D341Med (cell line): ENCODE results near the gene PIK3R5.
"Not testable (repeated sequence)": the region's sequence is repeated elsewhere in the genome, so short reads cannot be mapped to it uniquely, and the experiment has no call there.

ENCODE experiments used
- DNase-seq: peaks from one replicate; pipeline ENCODE4 v3.0.0; 2012; ENCODE audit warnings: low spot score

The PIK3R5 gene

GRCh38 chr17:8965394-8966168 is at the start of gene PIK3R5:
Gene PIK3R5 (minus strand): TSS chr17:8965707. CDS start chr17:8911494, 54,213 bp downstream.
- peak; percentile 38 for DNase-seq

- DNase-seq, result no peak
Measured at GRCh38 chr17:9011001-9011400, 45.5 kb upstream of the PIK3R5 start.

GRCh38 chr17:9009737-9010136 is 44.2 kb upstream of the PIK3R5 start:
- DNase-seq, result no peak

- no peak for DNase-seq
Measured at GRCh38 chr17:9009096-9009495, 43.6 kb upstream of the PIK3R5 start.

- DNase-seq, result no peak
Measured at GRCh38 chr17:9007052-9007714, 41.7 kb upstream of the PIK3R5 start.

- no peak for DNase-seq
Measured at GRCh38 chr17:9006175-9006767, 40.8 kb upstream of the PIK3R5 start.

- DNase-seq, result no peak
Measured at GRCh38 chr17:9004961-9005285, 39.4 kb upstream of the PIK3R5 start.

GRCh38 chr17:9004132-9004960 is 38.8 kb upstream of the PIK3R5 start:
- DNase-seq, result no peak

- peak; percentile 43 for DNase-seq
Measured at GRCh38 chr17:9003355-9004131, 38.0 kb upstream of the PIK3R5 start.

GRCh38 chr17:9002606-9003354 is 37.3 kb upstream of the PIK3R5 start:
- peak; percentile 71 for DNase-seq

- no peak for DNase-seq
Measured at GRCh38 chr17:9002227-9002605, 36.7 kb upstream of the PIK3R5 start.

- no peak for DNase-seq
Measured at GRCh38 chr17:9001559-9001958, 36.1 kb upstream of the PIK3R5 start.

- DNase-seq, result peak; percentile 59
Measured at GRCh38 chr17:8997994-8998628, 32.6 kb upstream of the PIK3R5 start.

- no peak for DNase-seq
Measured at GRCh38 chr17:8995711-8996110, 30.2 kb upstream of the PIK3R5 start.

- peak; percentile 43 for DNase-seq
Measured at GRCh38 chr17:8994319-8994718, 28.8 kb upstream of the PIK3R5 start.

GRCh38 chr17:8991514-8992285 is 26.2 kb upstream of the PIK3R5 start:
- DNase-seq, result peak; percentile 41

GRCh38 chr17:8988263-8988935 is 22.9 kb upstream of the PIK3R5 start:
- DNase-seq, result not testable (repeated sequence)

GRCh38 chr17:8986295-8986694 is 20.8 kb upstream of the PIK3R5 start:
- no peak for DNase-seq
